HEK293 (cell line): ENCODE results near the gene WBP1.

Source experiments
- CTCF ChIA-PET: fragments of 350-600 bp; formaldehyde crosslinking; extraction: SDS; loops from one replicate; lab custom pipeline; 2021; ENCODE audit warnings: antibody characterized with exemption; lab: Yijun Ruan, JAX
- POLR2A ChIA-PET: fragments of 300-600 bp; formaldehyde crosslinking; extraction: SDS; loops from one replicate; lab custom pipeline; 2020; ENCODE audit warnings: antibody characterized with exemption, inconsistent platforms; lab: Yijun Ruan, JAX
- H3K27ac ChIP-seq: fragments of 200-500 bp; sonication (Bioruptor generic); 2 replicates; pipeline ENCODE4 v1.5.1; 2014; ENCODE audit warnings: low read depth, low read length, control low read depth, inconsistent platforms; ENCODE audit errors: extremely low read depth
- H3K36me3 ChIP-seq, 2 experiments: fragments of 200-500 bp in 1 of 2; sonication (Bioruptor generic) in 1 of 2; 1 replicate in 1 of 2; 2 replicates in 1 of 2; pipeline ENCODE4 v1.5.1; 2014 to 2017; ENCODE audit warnings: inconsistent platforms in 2 of 2, low read length in 2 of 2; ENCODE audit not compliant: control insufficient read depth in 2 of 2, insufficient read depth in 1 of 2
- H3K4me1 ChIP-seq: fragments of 200-500 bp; sonication (Bioruptor generic); 2 replicates; pipeline ENCODE4 v1.5.1; 2014; ENCODE audit warnings: mild to moderate bottlenecking, low read length, inconsistent platforms; ENCODE audit not compliant: control insufficient read depth, insufficient read depth
- H3K4me3 ChIP-seq: 2 replicates; pipeline ENCODE4 v1.5.1; 2011; ENCODE audit warnings: low read depth, mild to moderate bottlenecking, control low read depth, low read length, moderate library complexity
- H3K9me3 ChIP-seq: fragments of 200-500 bp; sonication (Bioruptor generic); 2 replicates; pipeline ENCODE4 v1.5.1; 2014; ENCODE audit warnings: low read depth, low read length, inconsistent platforms; ENCODE audit not compliant: control insufficient read depth, insufficient read depth
- ELK4 ChIP-seq: IDR thresholded peaks from 2 replicates; pipeline ENCODE4 v1.6.1; 2011; ENCODE audit warnings: mild to moderate bottlenecking, low read depth, low read length, borderline replicate concordance
- GLI4 ChIP-seq: fragments of 450-650 bp; formaldehyde crosslinking; IDR thresholded peaks from 2 replicates; pipeline ENCODE4 v1.5.1; 2016; ENCODE audit warnings: missing biosample characterization, missing genetic modification characterization
- GLIS1 ChIP-seq: fragments of 450-650 bp; formaldehyde crosslinking; IDR thresholded peaks from 2 replicates; pipeline ENCODE4 v1.5.1; 2016; ENCODE audit warnings: missing biosample characterization, missing genetic modification characterization
- HIC1 ChIP-seq: fragments of 450-650 bp; formaldehyde crosslinking; IDR thresholded peaks from 2 replicates; pipeline ENCODE4 v1.5.1; 2016; ENCODE audit warnings: missing biosample characterization, missing genetic modification characterization
- KLF16 ChIP-seq: fragments of 450-650 bp; formaldehyde crosslinking; IDR thresholded peaks from 2 replicates; pipeline ENCODE4 v1.5.1; 2017; ENCODE audit warnings: missing biosample characterization, missing genetic modification characterization
- KLF7 ChIP-seq: fragments of 450-650 bp; formaldehyde crosslinking; IDR thresholded peaks from 2 replicates; pipeline ENCODE4 v1.5.1; 2016; ENCODE audit warnings: missing biosample characterization, missing genetic modification characterization, borderline replicate concordance
- KLF9 ChIP-seq: fragments of 450-650 bp; formaldehyde crosslinking; IDR thresholded peaks from 2 replicates; pipeline ENCODE4 v1.5.1; 2016; ENCODE audit warnings: missing biosample characterization, missing genetic modification characterization, low read depth
- SETDB1 ChIP-seq: IDR thresholded peaks from one replicate; pipeline ENCODE4 v1.6.1; 2017; ENCODE audit warnings: mild to moderate bottlenecking, low read length, moderate library complexity, mixed read lengths; ENCODE audit not compliant: insufficient read length
- SP7 ChIP-seq: fragments of 450-650 bp; formaldehyde crosslinking; IDR thresholded peaks from 2 replicates; pipeline ENCODE4 v1.5.1; 2016; ENCODE audit warnings: missing biosample characterization, missing genetic modification characterization
- TCF7L2 ChIP-seq: IDR thresholded peaks from 2 replicates; pipeline ENCODE4 v1.6.1; 2011; ENCODE audit warnings: low read depth, mild to moderate bottlenecking, inconsistent platforms, low read length, moderate library complexity, borderline replicate concordance
- YY2 ChIP-seq: fragments of 450-650 bp; formaldehyde crosslinking; IDR thresholded peaks from 2 replicates; pipeline ENCODE4 v1.5.1; 2016; ENCODE audit warnings: missing biosample characterization, missing genetic modification characterization
- ZBTB17 ChIP-seq: fragments of 450-650 bp; formaldehyde crosslinking; IDR thresholded peaks from 2 replicates; pipeline ENCODE4 v1.5.1; 2016; ENCODE audit warnings: missing biosample characterization, missing genetic modification characterization
- ZBTB44 ChIP-seq: fragments of 450-650 bp; IDR thresholded peaks from 2 replicates; pipeline ENCODE4 v1.5.1; 2018; ENCODE audit warnings: missing biosample characterization, mild to moderate bottlenecking, missing genetic modification characterization
- ZNF133 ChIP-seq: fragments of 450-650 bp; formaldehyde crosslinking; IDR thresholded peaks from 2 replicates; pipeline ENCODE4 v1.5.1; 2016; ENCODE audit warnings: missing biosample characterization, missing genetic modification characterization
- ZNF16 ChIP-seq: fragments of 450-650 bp; formaldehyde crosslinking; IDR thresholded peaks from 2 replicates; pipeline ENCODE4 v1.5.1; 2016; ENCODE audit warnings: low read depth, missing biosample characterization, missing genetic modification characterization
- ZNF23 ChIP-seq: fragments of 450-650 bp; formaldehyde crosslinking; IDR thresholded peaks from 2 replicates; pipeline ENCODE4 v1.5.1; 2016; ENCODE audit warnings: missing biosample characterization, missing genetic modification characterization, borderline replicate concordance
- ZNF266 ChIP-seq: fragments of 450-650 bp; formaldehyde crosslinking; IDR thresholded peaks from 2 replicates; pipeline ENCODE4 v1.5.1; 2016; ENCODE audit warnings: missing biosample characterization, missing genetic modification characterization, low read depth
- ZNF335 ChIP-seq: fragments of 450-650 bp; formaldehyde crosslinking; conservative IDR thresholded peaks from 2 replicates; pipeline ENCODE4 v1.5.1; 2016; ENCODE audit warnings: missing biosample characterization, missing genetic modification characterization
- ZNF394 ChIP-seq: fragments of 450-650 bp; formaldehyde crosslinking; IDR thresholded peaks from 2 replicates; pipeline ENCODE4 v1.5.1; 2016; ENCODE audit warnings: missing biosample characterization, missing genetic modification characterization, mild to moderate bottlenecking, moderate library complexity, borderline replicate concordance
- ZNF416 ChIP-seq: fragments of 450-650 bp; formaldehyde crosslinking; IDR thresholded peaks from 2 replicates; pipeline ENCODE4 v1.5.1; 2016; ENCODE audit warnings: missing biosample characterization, missing genetic modification characterization
- ZNF501 ChIP-seq: fragments of 450-650 bp; formaldehyde crosslinking; IDR thresholded peaks from 2 replicates; pipeline ENCODE4 v1.5.1; 2016; ENCODE audit warnings: missing biosample characterization, missing genetic modification characterization
- ZNF521 ChIP-seq: fragments of 450-650 bp; formaldehyde crosslinking; IDR thresholded peaks from 2 replicates; pipeline ENCODE4 v1.5.1; 2017; ENCODE audit warnings: missing biosample characterization, mild to moderate bottlenecking, missing genetic modification characterization
- ZNF544 ChIP-seq: fragments of 450-650 bp; formaldehyde crosslinking; IDR thresholded peaks from 2 replicates; pipeline ENCODE4 v1.5.0; 2017; ENCODE audit warnings: missing biosample characterization, missing genetic modification characterization
- ZNF555 ChIP-seq: fragments of 450-650 bp; formaldehyde crosslinking; conservative IDR thresholded peaks from 2 replicates; pipeline ENCODE4 v1.5.1; 2017; ENCODE audit warnings: missing biosample characterization, mild to moderate bottlenecking, missing genetic modification characterization, inconsistent platforms
- ZNF558 ChIP-seq: fragments of 450-650 bp; formaldehyde crosslinking; IDR thresholded peaks from 2 replicates; pipeline ENCODE4 v1.5.1; 2016; ENCODE audit warnings: missing biosample characterization, missing genetic modification characterization
- ZNF660 ChIP-seq: fragments of 450-650 bp; IDR thresholded peaks from 2 replicates; pipeline ENCODE4 v1.5.1; 2018; ENCODE audit warnings: missing biosample characterization, mild to moderate bottlenecking, missing genetic modification characterization
- ZNF707 ChIP-seq: fragments of 450-650 bp; formaldehyde crosslinking; IDR thresholded peaks from 2 replicates; pipeline ENCODE4 v1.5.1; 2016; ENCODE audit warnings: missing biosample characterization, missing genetic modification characterization
- ZNF791 ChIP-seq: fragments of 450-650 bp; formaldehyde crosslinking; IDR thresholded peaks from 2 replicates; pipeline ENCODE4 v1.5.1; 2016; ENCODE audit warnings: missing biosample characterization, missing genetic modification characterization

The WBP1 gene

GRCh38 chr2:74491648-74492544, 33.7 kb downstream of the WBP1 start:
- POLR2A ChIA-PET, result no interaction called here
- Histone ChIP-seq H3K36me3 (peaks cover 2 to 62% of the 10 kb centered on the region in 2 experiments; a peak in 2 of 3 replicates), H3K4me1 (no peaks in the 10 kb centered on the region), H3K4me3 (no peak overlapping the region)
- TF ChIP-seq SETDB1 (no peak), ZNF521 (no peak), GLIS1 (no peak), ZNF544 (no peak), GLI4 (tag by site-specific recombination) (no peak), TCF7L2 (no peak), ZBTB17 (tag by site-specific recombination) (no peak), ZNF23 (tag by site-specific recombination) (no peak)
- TF ChIP-seq, all 188 proteins: peak for 0
- Histone ChIP-seq H3K9me3 (no peaks in the 10 kb centered on the region), H3K27ac (no peak overlapping the region)
- CTCF ChIA-PET, result interaction anchor here (0.7 to 2.7 kb wide), 3 partner anchors 10 to 95 kb away, joined by 3 to 16 read pairs (median 3); no protein-coding TSS in a partner anchor

- ChIA-PET POLR2A (interaction anchor here (1.3 kb wide), 1 partner anchor 13 kb away, joined by 5 read pairs; the partner anchor contains the start of gene PCGF1), CTCF (interaction anchor here (0.7 to 2.7 kb wide), 3 partner anchors 13 to 246 kb away, joined by 3 to 16 read pairs (median 3); no protein-coding TSS in a partner anchor)
Observed at GRCh38 chr2:74493546-74493945, 35.3 kb downstream of the WBP1 start.

GRCh38 chr2:74495440-74495839, 37.2 kb downstream of the WBP1 start:
- Histone ChIP-seq H3K9me3 (no peaks in the 10 kb centered on the region), H3K4me3 (no peak overlapping the region), H3K27ac (no peak overlapping the region), H3K4me1 (no peaks in the 10 kb centered on the region), H3K36me3 (peaks cover 0 to 41% of the 10 kb centered on the region in 2 experiments; a peak in 1 of 3 replicates)
- ChIA-PET CTCF (interaction anchor here (0.6 to 0.9 kb wide), 2 partner anchors 11 to 48 kb away, joined by 3 to 10 read pairs; no protein-coding TSS in a partner anchor), POLR2A (no interaction called here)
- no peak for TF ChIP-seq ELK4
- no peak for TF ChIP-seq ZNF133 (tag by site-specific recombination)
- TF ChIP-seq ZNF416 (tag by site-specific recombination), result no peak
- TF ChIP-seq ZNF16 (tag by site-specific recombination), result no peak
- no peak for TF ChIP-seq HIC1 (tag by site-specific recombination)
- no peak for TF ChIP-seq ZNF555
- no peak for TF ChIP-seq ZNF660 (tag by site-specific recombination)

More at GRCh38 chr2:74493546-74493945, 35.3 kb downstream of the WBP1 start:
- Histone ChIP-seq H3K36me3 (peaks cover 0 to 55% of the 10 kb centered on the region in 2 experiments; a peak in 2 of 3 replicates), H3K4me1 (no peaks in the 10 kb centered on the region), H3K4me3 (no peak overlapping the region), H3K27ac (no peak overlapping the region), H3K9me3 (no peaks in the 10 kb centered on the region)
- TF ChIP-seq ZNF394 (tag by site-specific recombination), result no peak
- no peak for TF ChIP-seq ZNF707 (tag by site-specific recombination)
- TF ChIP-seq KLF7 (tag by site-specific recombination), result no peak
- no peak for TF ChIP-seq ZNF266 (tag by site-specific recombination)
- TF ChIP-seq KLF16 (tag by site-specific recombination), result no peak
- no peak for TF ChIP-seq ZNF501 (tag by site-specific recombination)
- no peak for TF ChIP-seq KLF9 (tag by site-specific recombination)
- TF ChIP-seq ZNF558 (tag by site-specific recombination), result no peak
- no peak for TF ChIP-seq ZNF660 (tag by site-specific recombination)
- no peak for TF ChIP-seq ZNF791 (tag by site-specific recombination)
- TF ChIP-seq ZBTB44 (tag by site-specific recombination), result no peak
- TF ChIP-seq TCF7L2, result no peak
- no peak for TF ChIP-seq YY2 (tag by site-specific recombination)
- no peak for TF ChIP-seq SP7 (tag by site-specific recombination)
- TF ChIP-seq ZNF335 (tag by site-specific recombination), result no peak
- no peak for TF ChIP-seq ELK4
